Bronchial epithelial cell (primary cell): Measurements from ENCODE around the gene CUTA. TPM values are rescaled to one million over a fixed set of nuclear protein-coding genes. Genes with fewer than 3 reads are reported as not detected.

Experiments
- DNase-seq: peaks from one replicate; pipeline ENCODE4 v3.0.0-alpha.2; 2010; ENCODE audit warnings: low read depth
- FAIRE-seq: peaks from 2 replicates; lab custom pipeline; 2011; peaks lifted over from hg19 to GRCh38; lab: Jason Lieb, UNC
- H3K27me3 ChIP-seq: 2 replicates; pipeline ENCODE4 v1.5.1; 2011; ENCODE audit warnings: low read length; ENCODE audit not compliant: control insufficient read depth, insufficient read depth
- H3K36me3 ChIP-seq: 2 replicates; pipeline ENCODE4 v1.5.1; 2011; ENCODE audit warnings: low read length; ENCODE audit not compliant: control insufficient read depth, insufficient read depth
- H3K4me3 ChIP-seq: 2 replicates; pipeline ENCODE4 v1.5.1; 2011; ENCODE audit warnings: mild to moderate bottlenecking, low read depth, low read length, control low read depth
- CTCF ChIP-seq: IDR thresholded peaks from 2 replicates; pipeline ENCODE4 v1.5.1; 2011; ENCODE audit warnings: mild to moderate bottlenecking, moderate library complexity, low read length, control low read depth, inconsistent platforms; ENCODE audit not compliant: insufficient read depth, severe bottlenecking
- total RNA-seq: library from RNA; depleted of rRNA; stranded (reverse); fragments of >200 nt; gene quantifications from 2 replicates; pipeline ENCODE4 v1.2.1, GENCODE V29; 2014

CUTA gene
- total RNA-seq, 1 donor from 2014 or later = 37.1 TPM

- DNase-seq (no peak), FAIRE-seq (no peak)
- H3K4me3 ChIP-seq = no peak overlapping the region
- no peak for TF ChIP-seq CTCF
- H3K27me3 ChIP-seq = no peaks in the 10 kb centered on the region
- peaks cover 16% of the 10 kb centered on the region for H3K36me3 ChIP-seq
Observed at GRCh38 chr6:33438978-33439594, 21.2 kb upstream of the CUTA start.

GRCh38 chr6:33437666-33438065 is 19.8 kb upstream of the CUTA start:
- TF ChIP-seq CTCF = no peak
- FAIRE-seq = no peak
- H3K36me3 ChIP-seq = peaks cover 16% of the 10 kb centered on the region
- H3K27me3 ChIP-seq = no peaks in the 10 kb centered on the region
- H3K4me3 ChIP-seq = no peak overlapping the region
- no peak for DNase-seq

DNA sequence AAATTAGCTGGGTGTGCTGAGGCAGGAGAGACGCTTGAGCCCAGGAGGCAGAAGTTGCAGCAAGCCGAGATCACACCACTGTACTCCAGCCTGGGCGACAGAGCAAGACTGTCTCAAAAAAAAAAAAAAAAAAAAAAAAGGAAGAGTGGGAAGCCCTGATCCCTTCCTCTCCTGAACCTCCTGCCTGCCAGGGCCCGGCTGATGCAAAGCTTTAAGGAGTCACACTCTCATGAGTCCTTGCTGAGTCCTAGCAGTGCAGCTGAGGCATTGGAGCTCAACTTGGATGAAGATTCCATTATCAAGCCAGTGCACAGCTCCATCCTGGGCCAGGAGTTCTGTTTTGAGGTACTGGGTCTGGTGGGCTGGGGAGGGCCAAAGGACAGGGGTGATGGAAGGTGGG is 17.1 kb upstream of the CUTA start:
- FAIRE-seq (no peak), DNase-seq (no peak)
- no peaks in the 10 kb centered on the region for H3K27me3 ChIP-seq
- no peak for TF ChIP-seq CTCF
- H3K4me3 ChIP-seq = no peak overlapping the region
- peaks cover 10% of the 10 kb centered on the region for H3K36me3 ChIP-seq

DNA sequence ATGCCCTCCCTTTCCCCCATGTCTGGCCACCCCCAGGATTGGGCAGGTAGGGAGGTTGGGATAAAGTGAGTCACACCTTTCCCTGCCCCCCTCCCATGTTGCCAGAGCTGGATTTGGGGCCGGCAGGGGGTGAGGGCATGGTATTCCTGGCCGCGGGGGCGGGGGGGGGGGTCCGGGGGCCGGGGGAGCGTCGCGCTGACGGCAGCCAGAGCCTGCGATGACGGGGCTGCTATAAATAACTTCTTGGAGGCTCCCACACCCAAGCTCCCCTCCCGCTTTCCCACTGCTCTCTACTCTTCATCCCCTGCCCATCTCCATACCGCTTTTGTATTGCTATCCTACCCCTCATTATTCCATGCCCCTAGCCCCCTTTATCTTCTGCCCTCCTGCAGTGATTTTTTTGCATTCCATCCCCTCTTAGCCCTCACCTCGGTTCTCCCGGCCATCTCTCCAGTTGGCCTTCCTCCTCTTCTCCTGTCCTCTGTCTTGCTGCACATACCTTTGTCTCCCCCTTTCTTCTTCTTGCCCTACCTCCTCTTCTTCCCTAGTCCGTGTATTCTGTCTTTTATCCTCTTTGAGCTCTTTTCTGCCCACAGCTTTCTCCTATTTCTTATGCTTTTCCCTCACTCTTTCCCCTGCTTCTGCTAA is 15.8 kb upstream of the CUTA start:
- no peak for TF ChIP-seq CTCF
- FAIRE-seq = no peak
- no peak overlapping the region for H3K4me3 ChIP-seq
- no peak for DNase-seq
- peaks cover 10% of the 10 kb centered on the region for H3K36me3 ChIP-seq
- H3K27me3 ChIP-seq = no peaks in the 10 kb centered on the region

- Histone ChIP-seq H3K27me3 (no peaks in the 10 kb centered on the region), H3K36me3 (peaks cover 10% of the 10 kb centered on the region), H3K4me3 (no peak overlapping the region)
- no peak for DNase-seq
- no peak for FAIRE-seq
- no peak for TF ChIP-seq CTCF
Observed at GRCh38 chr6:33433001-33433543, 15.2 kb upstream of the CUTA start.

- FAIRE-seq = no peak
- Histone ChIP-seq H3K27me3 (no peaks in the 10 kb centered on the region), H3K4me3 (no peak overlapping the region), H3K36me3 (peaks cover 6% of the 10 kb centered on the region)
- no peak for TF ChIP-seq CTCF
- no peak for DNase-seq
Observed at GRCh38 chr6:33432546-33432945, 14.6 kb upstream of the CUTA start.
